Measurements from ENCODE around the gene ABCB1. TPM values are rescaled to one million over a fixed set of nuclear protein-coding genes. Genes with fewer than 3 reads are reported as not detected.

ABCB1 gene
- total and polyA plus RNA-seq, 2 of the 8 experiments (the other 6 are each of a cell fraction or from before 2014, with no cell fraction given) = 0.51 to 1.2 TPM

- TF ChIP-seq TAF7 (optimal IDR thresholded peaks at IDR 0.05; ENCODE audit: borderline replicate concordance, low read depth, low read length) (no peak), GABPA (IDR thresholded peaks at IDR 0.05; ENCODE audit: borderline replicate concordance, insufficient read depth, low read length) (no peak), KDM5A (IDR thresholded peaks at IDR 0.05; ENCODE audit: low read length) (no peak), ASH2L (IDR thresholded peaks at IDR 0.05; ENCODE audit: low read length) (no peak), POU5F1 (IDR thresholded peaks at IDR 0.05; ENCODE audit: low read depth, low read length) (no peak), TBP (IDR thresholded peaks at IDR 0.05; ENCODE audit: low read depth, low read length) (no peak), YY1 (IDR thresholded peaks at IDR 0.05; ENCODE audit: low read depth, low read length) (no peak), POLR2AphosphoS5 (IDR thresholded peaks at IDR 0.05; ENCODE audit: low read depth, low read length) (no peak), TCF12 (IDR thresholded peaks at IDR 0.05; ENCODE audit: low read depth, low read length) (no peak), SP4 (IDR thresholded peaks at IDR 0.05; ENCODE audit: low read length) (no peak)
These were observed 86.8 kb downstream of the ABCB1 start (continued) for GRCh38 chr7:87513735-87514335.
